Mammary epithelial cell (primary cell): Measurements from ENCODE around the gene CR1L.

Experiments used
- EZH2 ChIP-seq: IDR thresholded peaks from 2 replicates; pipeline ENCODE4 v1.6.1; 2012; ENCODE audit warnings: low read length, inconsistent platforms, borderline replicate concordance
- TF ChIP-seq, protein P1 (sequence below), 2 donors: IDR thresholded peaks in 1 of 2; conservative IDR thresholded peaks in 1 of 2; 2 replicates each; pipeline ENCODE4 v1.5.1; 2011 to 2012; ENCODE audit warnings: inconsistent platforms in 2 of 2, low read length in 2 of 2, mild to moderate bottlenecking in 2 of 2, control low read depth in 1 of 2, low read depth in 1 of 2; ENCODE audit not compliant: insufficient read depth in 1 of 2; ENCODE audit errors: extremely low read depth in 1 of 2

DNA sequence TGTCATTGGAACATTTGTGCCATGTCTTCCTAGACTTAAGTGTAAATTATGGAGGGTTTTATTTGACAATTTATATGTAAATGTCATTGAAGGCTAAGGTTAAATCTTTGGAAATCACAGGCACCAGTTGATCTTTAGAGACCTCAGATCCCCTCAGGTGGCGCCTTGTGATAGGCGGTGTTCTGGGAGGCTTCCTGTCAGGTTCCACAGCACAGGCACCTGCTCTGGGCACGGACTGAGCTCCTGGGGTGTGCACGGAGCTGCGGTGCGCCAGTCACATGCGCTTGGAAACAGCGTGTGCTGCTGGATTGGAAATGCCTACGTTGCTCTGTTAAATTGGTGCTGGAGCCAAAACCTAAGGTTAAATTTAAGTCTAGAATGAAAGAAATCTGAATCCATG is 119.0 kb downstream of the CR1L start:
- TF ChIP-seq, protein P1, sequence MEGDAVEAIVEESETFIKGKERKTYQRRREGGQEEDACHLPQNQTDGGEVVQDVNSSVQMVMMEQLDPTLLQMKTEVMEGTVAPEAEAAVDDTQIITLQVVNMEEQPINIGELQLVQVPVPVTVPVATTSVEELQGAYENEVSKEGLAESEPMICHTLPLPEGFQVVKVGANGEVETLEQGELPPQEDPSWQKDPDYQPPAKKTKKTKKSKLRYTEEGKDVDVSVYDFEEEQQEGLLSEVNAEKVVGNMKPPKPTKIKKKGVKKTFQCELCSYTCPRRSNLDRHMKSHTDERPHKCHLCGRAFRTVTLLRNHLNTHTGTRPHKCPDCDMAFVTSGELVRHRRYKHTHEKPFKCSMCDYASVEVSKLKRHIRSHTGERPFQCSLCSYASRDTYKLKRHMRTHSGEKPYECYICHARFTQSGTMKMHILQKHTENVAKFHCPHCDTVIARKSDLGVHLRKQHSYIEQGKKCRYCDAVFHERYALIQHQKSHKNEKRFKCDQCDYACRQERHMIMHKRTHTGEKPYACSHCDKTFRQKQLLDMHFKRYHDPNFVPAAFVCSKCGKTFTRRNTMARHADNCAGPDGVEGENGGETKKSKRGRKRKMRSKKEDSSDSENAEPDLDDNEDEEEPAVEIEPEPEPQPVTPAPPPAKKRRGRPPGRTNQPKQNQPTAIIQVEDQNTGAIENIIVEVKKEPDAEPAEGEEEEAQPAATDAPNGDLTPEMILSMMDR (conservative IDR thresholded peaks at IDR 0.05 in 1 of 2, IDR thresholded peaks at IDR 0.05 in 1 of 2; ENCODE audit: extremely low read depth in 1 of 2, insufficient read depth in 1 of 2, low read depth in 1 of 2, low read length in 2 of 2): no peak
- no peak for TF ChIP-seq EZH2
